HG03432 (cell line): ENCODE data around the gene PCYT1A.

Experiments used
- ATAC-seq: cut with Tn5 transposase; IDR thresholded peaks from one replicate; pipeline ENCODE4 v1.9.1; 2021; ENCODE audit warnings: mild to moderate bottlenecking, moderate library complexity; ENCODE audit not compliant: unreplicated experiment

PCYT1A gene

DNA sequence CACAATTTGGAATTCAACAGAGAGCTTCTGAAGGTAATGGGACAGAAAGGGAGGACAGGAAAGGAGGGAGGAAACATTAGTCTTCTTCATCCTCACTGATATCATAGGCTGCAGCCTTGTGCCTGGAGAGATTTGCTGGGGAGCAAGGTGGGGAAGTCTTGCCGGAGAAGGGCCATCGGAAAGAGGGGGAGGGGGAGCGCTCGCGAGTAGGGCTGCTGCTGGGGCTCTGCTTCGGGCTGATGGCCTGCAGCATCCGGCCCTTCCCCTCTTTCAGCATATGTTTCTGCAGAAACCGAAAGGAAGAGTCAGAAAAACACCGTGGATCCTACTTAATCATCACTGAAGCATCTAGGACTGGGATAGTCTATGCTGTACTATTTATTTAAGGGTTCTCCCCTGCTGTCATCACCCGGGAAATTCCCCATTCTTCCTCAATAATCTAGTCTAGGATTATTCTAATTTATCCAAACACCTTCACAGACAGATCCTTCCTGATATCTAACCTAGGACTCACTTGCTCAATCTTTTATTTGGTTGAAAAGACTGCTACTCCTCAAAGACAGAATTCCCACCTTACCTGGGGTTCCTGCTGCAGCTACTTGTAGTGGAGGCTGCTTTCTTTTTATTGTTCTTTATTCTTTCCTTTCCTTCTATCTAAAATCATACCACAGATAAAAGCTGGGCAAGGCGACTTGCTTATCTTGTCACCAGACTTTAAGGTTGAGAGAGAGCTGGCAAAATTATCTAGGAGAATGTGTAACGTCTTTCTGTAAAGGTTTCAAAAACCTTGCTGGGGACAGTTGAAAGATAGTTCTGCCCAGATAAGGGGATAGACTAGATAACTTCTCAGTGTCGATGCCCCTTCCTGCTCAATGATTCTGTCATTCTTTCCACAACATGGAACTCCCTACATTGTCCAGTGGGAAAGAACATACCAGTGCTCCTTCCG is 48.6 kb downstream of the PCYT1A start:
- no peak for ATAC-seq

DNA sequence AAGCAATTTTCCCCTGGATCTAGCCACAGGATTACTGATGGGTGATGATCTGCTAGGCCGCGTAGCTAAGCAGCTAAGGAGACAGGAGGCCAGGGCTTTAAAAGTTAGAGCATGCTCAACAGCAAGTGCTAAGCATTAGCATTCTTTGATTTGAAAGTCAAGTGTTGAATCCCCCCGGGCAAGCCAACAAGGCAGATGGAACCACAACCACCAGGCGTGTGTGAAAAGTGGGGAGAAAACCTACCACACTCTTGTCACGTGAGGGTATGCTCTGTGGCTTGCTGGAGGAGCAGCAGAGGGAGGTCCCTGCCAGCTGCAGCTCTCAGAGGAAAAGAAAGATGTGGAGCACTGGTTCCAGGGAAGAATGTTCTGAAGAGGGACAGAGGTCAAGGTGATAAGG is 50.3 kb downstream of the PCYT1A start:
- no peak for ATAC-seq

DNA sequence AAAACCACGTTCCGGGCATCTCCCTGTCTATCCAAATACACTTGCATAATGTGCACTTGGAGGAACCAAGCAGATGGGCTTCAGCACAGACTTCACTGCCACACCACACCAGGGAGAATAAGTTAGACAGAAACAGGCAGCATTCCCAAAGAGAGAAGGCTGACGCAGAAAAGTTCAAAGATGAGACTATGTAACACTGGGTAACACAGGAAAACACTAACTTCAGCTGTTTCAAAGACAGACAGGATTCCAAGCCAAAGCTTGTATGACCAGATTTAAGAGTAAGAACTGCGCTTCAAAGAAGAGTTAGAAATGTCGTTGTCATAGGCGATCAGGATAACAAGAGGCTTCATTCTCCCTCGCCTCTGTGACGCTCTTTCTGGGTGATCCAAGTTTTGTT is 51.3 kb downstream of the PCYT1A start:
- no peak for ATAC-seq

DNA sequence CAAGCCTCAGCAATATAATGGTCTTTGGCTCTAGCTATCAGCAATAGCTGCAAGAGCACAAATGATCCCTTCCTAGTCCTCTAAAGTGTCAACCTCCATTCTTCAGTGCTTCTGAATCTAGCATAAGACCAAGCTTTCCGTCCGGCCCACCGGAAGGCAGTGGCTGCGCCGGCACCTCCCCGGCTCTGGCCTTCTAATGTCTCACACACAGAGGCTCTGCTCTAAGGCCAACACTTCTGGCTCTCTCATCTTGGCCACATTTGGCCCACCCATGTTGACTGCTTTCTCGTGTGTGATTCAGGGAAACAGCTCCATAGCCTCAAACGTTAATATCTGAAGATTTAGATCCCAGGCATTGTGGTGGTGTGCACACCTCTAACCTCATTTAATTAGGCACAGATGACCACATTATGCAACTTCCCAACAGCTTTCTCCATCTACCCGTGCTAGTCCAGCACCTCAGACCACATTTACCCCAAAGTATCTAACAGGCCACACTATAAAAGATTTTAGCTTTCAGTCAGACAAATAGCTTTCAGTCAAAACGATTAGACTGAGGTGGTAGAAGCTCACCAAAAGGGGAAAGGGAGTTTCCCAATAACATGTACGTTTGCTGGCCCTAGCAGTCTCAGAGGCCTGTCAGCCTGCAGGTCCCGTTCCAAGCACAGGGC is 51.9 kb downstream of the PCYT1A start:
- ATAC-seq, result no peak

DNA sequence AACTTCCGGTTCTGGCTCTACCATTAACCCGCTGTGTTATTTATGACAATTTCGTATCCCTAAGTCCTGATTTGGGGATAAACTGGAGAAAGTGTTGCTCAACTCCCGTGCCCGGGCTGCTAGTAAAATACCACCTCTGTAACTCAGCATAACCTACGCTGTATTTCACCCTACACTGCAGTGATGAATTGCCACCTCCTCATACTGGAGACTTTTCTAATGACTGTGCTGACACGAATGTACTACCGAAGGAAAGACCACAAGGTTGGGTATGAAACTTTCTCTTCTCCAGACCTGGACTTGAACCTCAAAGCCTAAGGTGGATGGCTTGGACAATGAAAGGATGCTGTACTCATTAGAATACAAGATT is 54.7 kb downstream of the PCYT1A start:
- ATAC-seq, result no peak

DNA sequence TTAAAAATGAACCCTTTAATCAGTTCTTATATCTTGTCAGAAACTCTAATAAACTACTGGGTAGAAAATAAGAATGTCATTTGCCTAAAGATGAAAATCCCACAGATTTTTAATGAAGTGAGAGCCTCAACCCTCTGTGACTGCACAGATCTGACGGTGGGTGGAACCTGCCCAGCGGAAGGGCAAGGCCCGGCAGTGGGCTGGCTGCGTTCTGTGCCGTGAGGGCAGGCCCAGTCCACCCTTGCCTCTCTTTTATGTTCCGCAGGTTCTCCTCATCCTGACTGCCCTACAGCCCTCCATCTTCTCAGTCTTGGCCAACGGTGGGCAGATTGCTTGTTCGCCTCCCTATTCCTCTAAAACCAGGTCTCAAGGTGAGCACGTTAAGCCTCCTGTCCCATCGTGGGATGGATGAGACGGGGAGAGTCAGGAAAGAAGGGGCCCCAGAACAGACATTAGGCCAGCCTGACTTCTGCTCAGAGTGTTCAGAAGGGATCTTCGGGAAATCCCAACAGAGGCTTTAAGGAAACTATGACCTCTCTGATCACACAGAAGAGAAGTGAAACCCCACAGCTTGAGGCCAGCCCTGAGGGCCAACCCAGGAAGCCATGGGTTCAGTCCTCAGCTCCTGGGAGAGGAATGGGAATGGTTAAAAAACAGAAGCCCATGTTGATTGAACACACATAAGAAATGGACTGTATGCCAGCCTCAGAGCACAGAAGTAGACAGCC is 55.2 kb downstream of the PCYT1A start:
- no peak for ATAC-seq

DNA sequence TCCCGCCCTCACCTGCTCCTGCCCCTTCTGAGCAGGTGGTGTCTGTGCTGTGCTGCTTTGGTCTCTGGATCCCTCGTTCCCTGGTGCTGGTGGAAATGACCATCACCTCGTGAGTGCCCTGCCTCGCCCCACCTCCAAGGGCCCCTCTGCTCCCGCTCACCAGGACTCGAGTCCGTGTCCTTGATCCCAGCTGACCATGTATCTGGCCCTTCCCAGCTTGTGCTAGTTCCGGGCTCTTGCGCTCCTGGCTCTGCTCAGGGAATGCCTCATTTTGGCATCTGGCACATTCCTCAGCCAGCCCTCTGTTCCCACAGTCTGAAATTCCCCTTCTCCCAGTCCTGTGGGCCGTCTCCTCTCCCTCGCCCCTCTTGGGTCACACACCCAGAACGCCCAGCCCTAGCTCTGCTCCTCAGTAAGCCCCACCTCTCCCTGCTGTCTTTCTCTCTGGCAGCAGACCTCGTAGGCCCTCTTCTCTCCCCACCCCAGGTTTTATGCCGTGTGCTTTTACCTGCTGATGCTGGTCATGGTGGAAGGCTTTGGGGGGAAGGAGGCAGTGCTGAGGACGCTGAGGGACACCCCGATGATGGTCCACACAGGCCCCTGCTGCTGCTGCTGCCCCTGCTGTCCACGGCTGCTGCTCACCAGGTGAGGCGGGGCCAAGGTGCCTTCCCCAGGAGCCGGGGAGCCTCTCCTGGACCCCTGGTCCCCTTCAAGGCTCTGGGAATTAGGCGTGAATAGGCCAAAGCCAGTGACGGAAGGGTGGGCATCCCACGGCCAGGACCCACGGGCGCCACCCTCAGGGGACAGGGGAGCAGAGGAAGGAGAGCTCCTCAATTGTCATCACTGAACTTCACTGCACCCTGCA is 59.7 kb downstream of the PCYT1A start:
- ATAC-seq, result no peak

DNA sequence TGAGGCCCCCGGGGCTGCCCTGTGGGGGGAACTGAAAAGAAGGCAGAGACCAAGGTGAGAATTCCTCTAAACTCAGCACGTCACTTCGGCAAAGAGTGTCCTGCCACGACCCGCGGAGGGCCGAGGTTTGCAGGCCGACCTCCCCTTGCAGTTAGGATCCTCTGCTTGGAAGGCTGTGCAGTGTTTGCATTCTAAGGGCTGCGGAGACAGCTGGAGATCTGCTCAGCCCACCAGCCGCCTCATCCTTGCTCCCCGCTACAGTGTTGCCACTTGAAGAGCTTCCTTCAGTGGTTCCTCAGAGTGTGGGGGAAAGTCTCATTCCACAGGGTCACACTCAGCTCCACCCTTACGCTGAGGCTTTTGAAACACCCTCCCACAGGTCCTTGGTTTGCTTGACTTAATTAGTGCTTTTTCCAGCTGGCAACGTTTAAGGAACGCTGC is 60.4 kb downstream of the PCYT1A start:
- no peak for ATAC-seq

DNA sequence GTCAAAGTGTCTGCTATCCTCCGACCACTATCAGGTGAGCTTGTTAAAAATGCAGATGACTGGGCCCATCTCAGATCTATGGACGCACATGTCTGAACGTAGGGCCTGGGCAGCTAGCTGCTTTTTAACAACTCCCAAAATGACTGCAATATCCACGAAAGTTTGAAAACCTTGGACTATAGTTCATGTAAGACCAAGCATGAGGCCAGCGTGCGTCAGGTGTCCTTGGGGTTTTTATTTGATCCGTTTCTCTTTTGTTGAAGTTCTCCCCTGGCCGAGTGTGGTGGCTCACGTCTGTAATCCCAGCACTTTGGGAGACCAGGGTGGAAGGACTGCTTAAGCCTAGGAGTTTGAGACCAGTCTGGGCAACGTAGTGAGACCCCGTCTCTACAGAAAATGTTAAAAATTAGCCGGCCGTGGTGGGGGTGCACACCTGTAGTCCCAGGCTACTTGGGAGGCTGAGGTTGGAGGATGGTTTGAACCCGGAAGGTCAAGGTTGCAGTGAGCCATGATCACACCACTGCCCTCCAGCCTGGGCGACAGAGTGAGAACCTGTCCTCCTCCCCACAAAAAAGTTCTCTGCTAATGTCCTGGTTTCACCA is 61.7 kb downstream of the PCYT1A start:
- ATAC-seq, result no peak

DNA sequence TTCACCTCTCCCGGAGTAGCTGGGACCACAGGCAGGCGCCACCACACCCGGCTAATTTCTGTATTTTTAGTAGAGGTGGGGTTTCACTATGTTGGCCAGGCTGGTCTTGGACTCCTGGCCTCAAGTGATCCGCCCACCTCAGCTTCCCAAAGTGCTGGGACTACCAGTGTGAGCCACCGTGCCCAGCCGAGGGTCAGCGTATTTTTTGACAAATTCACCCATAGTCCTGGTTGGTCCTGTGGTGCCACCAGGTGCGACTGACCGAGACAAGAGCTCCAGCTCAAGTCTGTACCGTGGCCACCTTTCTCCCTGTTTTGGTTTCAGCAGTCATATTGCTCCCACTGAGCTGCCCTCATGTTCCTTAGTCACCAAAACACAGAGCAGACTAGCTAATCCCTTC is 62.4 kb downstream of the PCYT1A start:
- ATAC-seq, result no peak

DNA sequence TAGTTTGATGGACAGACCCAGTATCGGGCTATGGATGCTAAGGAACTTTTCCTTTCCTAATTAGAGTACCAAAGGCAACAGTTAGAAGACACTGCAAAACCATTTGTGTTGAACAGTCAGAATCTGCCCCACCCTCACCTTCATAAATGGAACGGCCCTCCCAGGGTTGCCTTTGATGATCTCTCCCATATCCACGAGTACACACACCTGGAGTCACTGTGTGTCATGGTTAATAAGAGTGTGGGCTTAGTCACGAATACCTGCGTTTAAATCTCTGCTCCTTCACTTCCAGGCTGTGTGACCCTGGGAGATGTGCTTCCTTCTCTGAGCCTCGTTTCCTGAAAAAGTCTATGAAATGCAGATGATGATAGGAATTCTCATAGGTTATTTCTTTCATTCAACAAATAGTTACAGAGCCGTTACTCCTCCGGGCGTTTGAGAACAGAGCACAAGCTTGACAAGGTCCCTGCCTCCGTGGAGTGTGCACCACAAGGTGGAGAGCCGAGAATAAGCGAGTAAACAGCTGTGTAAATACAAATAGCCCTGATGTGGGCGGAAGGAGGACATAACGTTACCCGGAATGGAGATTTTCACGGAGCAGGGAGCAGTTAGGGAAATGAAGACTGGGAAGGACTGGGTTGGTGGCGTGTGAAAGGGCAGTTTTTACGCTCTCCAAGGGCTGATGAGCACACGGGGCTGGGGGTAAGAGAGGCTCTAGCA is 64.5 kb downstream of the PCYT1A start:
- no peak for ATAC-seq

DNA sequence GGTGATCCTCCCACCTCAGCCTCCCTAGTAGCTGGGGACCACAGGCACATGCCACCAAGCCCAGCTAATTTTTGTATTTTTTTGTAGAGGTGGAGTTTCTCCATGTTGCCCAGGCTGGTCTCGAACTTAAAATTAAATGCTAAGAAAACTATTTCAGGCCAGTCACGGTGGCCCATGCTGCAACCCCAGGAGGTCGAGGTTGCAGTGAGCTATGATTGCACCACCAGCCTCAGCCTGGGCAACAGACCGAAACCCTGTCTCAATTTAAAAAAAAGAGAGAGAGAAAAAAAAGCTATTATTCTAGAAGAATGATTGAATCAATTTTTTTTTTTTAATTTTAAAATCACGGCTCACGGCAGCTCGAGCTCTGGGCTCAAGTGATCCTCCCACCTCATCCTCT is 66.5 kb downstream of the PCYT1A start:
- no peak for ATAC-seq

DNA sequence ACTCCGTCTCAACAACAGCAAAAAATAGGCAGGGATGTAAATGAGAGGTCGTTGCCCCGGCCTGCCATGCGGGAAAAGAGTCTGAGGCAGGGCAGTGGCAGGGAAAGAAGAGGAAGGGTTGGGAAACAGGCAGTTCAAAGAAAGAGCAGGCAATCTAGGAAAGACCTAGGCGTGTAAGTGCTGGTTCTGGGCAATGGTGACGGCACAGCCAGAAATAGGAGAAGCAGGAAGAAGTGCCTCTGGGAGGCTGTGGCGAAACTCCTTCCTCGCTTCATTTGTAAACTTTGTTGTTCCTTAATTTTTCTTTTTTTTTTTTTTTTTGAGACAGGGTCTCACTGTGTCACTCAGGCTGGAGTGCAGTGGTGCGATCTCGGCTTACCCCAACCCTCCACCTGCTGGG is 66.9 kb downstream of the PCYT1A start:
- no peak for ATAC-seq

DNA sequence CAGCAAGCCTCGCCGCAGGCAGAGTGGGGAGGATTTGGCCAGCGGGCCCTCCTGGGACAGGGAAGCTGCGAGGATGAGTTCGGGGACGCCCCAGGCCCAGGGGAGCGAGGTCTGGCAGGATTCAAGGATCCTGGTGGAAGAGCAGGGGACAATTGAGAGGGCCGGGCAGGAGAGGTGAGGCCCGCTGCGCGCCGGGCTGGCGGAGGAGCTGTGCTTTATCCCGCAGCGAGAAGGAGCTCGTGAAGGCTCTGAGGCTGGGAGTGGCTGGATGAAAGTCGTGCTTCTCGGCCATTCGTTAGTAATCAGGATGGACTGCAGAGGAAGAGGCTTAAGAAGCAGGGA is 67.6 kb downstream of the PCYT1A start:
- no peak for ATAC-seq

DNA sequence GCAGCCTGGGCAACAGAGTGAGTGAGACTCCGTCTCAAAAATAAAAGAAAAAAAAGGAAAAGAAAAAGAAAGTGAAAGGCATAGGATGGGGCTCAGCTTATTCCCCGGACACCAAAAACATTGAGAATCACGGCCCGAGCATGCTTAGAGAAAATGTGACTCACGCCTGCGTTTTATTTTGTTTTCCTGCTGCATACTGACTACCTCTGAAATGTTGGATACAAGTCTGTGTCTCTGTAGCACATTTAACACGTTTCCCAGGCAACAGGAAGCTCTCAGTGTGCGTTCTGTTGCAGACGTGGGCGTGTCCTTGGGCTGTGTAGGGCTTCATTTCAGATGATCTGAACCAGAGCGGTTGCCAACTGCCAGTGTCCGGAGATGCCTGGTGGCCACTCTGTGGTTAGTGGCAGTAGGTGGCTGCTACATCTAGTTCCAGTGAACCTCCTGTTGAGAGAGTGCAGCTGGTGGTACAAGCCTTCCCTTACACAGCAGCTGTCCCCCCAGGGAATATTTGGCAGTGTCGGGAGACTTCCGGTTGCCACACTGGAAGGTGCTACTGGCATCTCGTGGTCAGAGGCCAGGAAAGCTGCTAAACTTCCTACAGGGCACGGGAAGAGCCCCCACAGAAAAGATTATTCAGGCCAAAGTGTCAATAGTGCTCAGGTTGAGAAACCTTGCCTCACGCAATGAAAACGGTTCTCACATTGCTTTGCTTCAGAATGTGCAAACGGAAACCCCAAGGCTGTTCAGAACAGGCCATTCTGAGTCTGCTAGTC is 68.1 kb downstream of the PCYT1A start:
- peak; percentile 75 for ATAC-seq

DNA sequence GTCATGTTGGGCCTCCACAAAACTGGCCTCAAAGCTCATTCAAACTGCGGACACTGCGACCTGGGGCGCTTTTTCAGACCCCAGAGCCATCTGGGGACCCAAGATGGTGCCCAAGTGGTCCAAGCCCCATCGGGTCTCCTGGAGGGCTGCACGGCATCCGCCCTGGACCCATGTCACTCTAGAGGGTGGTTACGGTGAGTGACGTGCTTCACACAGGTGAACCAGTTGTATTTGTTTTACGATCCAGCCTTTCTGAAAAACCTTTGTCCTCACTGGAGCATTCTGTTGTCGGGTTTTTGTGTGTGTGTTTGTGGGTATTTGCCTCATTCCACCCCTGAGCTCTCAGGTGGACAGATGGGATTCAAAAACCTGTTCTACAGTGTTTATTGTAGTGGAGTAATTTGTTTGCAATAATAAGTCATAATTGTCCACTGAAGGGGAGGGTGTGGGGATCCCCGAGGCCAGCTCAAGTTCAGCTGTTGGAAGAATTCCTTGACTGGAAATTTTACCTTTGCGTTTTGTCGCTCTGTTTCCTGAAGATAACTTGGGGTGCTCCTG is 69.3 kb downstream of the PCYT1A start:
- ATAC-seq, result no peak

DNA sequence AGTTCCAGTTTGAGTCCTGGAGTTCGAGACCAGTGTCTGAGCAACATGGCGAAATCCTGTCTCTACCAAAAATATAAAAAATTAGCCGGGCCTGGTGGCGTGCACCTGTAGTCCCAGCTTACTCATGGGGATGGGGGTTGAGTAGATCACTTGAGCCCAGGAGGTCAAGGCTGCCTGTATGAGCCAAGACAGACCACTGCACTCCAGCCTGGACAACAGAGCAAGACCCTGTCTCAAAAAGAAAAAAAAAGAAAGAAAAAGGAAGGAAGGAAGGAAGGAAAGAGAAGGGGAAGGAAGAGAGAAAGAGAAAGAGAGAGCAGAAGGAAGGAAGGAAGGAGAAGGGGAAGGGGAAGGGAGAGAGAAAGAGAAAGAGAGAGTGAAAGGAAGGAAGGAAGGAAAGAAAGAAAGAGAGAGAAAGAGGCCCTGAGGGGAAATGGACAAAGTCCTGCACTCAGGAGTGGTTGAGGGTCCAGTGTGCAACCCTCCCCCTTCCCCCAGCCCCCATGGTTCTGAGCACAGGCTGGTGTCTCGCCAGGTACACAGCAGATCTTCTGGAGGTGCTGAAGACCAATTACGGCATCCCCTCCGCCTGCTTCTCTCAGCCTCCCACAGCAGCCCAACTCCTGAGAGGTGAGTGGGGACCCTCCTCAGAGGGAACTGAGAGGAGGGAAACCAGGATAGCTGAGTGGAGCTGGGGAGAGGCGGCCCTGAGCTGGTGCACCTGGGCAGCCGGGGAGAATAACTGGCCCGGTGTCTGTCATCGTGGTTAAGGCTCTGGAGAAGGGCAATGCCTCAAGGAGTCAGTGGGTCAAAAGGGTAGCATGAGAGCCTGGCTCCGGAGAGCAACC is 70.0 kb downstream of the PCYT1A start:
- no peak for ATAC-seq

DNA sequence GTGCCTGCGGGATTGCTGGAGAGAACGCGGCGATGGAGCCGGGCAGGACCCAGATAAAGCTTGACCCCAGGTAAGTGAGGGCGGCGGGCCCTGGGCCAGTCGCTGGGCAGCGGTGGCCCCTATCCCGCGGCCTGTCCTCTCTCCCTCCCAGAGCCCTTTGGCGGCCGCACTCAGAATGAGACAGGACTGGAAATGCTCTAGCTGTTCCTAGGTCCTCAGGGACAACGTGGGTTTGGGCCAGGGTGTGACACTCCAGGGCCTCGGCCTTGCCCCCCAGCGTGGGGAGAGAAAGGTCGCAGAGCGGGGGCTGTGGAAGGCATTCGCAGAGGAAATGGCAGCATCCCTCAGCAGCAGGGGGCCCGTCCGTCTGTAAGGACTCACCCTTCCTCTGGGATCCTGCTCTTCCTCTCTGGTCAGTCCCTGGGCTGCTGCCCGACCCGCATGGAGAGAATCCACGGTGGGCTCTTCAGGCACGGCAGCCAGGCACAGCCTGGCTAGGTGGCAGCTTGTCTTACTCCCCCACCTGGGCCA is 70.8 kb downstream of the PCYT1A start:
- ATAC-seq, result no peak
